LHCN-M2 (cell line): ENCODE measurements around the gene URM1. TPM values are rescaled to one million over a fixed set of nuclear protein-coding genes. Genes with fewer than 3 reads are reported as not detected.
"Not testable (repeated sequence)": the region's sequence is repeated elsewhere in the genome, so short reads cannot be mapped to it uniquely, and the experiment has no call there.

Experiments
- DNase-seq: peaks from one replicate; pipeline ENCODE4 v3.0.0-alpha.2; 2012; ENCODE audit warnings: low read depth
- total RNA-seq: library from RNA; depleted of rRNA; stranded (reverse); fragments of >200 nt; gene quantifications from 2 replicates; pipeline ENCODE4 v1.2.3, GENCODE V29; 2014

Gene URM1
- total RNA-seq, 1 experiment from 2014 or later: 46.4 TPM

GRCh38 chr9:128408963-128409431 is 37.8 kb downstream of the URM1 start:
- DNase-seq: no peak

DNA sequence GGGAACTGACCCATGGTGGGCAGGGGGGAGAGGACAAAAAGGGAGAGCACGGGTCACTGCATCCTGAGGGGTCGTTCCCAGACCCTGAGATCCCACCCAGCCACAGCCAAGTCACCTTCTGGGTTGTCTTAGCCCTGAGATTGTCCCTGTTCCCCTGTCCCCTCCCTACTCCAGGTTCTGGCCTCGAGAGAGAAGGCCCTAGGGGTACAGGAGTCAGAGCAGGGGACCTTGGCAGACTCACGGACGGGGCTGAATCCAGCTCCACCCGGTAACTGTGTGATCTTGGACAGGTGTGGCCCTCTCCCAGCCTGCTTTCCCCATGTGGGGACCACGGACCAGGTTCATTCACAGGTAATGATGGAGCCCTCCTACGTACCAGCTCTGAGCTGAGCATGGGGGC is 38.3 kb downstream of the URM1 start:
- no peak for DNase-seq

- DNase-seq: peak; percentile 34
Measured at GRCh38 chr9:128409978-128410377, 38.8 kb downstream of the URM1 start.

DNA sequence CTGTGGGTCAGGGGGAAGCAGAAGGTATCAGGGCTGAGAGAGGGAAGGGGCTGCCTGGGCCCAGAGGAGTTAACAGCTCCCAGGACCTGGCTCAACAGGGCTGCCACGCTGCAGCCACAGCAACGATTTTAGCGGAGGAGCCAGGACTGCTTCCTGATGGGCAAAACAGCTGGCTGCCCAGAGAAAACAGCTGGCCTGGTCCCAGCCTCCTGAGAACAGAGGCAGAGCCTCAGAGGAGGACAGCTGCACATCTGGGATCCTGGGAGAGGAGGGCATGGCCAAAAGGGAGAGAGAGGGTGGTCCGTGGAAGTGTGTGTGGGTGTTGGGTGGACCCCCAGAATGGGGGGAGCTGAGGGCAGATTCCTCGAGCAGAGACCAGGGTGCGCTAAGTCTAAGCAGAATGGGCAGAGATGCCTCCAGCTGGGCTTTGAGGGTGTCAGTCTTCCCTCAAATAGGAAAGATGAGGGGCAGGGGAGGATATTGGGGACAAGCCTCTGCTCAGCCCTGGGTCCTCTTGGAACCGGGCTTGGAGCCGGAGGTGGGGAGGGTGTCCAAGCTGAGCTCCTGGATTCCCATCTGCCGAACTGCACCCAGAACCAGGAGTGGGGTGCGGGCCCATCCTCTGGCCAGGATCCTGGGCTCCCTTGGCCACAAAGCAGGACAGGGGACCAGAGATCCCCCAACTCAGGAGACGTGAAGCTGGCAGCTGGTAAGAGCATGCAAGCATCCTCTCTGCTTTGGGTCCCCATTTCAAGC is 40.4 kb downstream of the URM1 start:
- peak; percentile 32 for DNase-seq

GRCh38 chr9:128412120-128412790 is 41.1 kb downstream of the URM1 start:
- DNase-seq: peak; percentile 32

DNA sequence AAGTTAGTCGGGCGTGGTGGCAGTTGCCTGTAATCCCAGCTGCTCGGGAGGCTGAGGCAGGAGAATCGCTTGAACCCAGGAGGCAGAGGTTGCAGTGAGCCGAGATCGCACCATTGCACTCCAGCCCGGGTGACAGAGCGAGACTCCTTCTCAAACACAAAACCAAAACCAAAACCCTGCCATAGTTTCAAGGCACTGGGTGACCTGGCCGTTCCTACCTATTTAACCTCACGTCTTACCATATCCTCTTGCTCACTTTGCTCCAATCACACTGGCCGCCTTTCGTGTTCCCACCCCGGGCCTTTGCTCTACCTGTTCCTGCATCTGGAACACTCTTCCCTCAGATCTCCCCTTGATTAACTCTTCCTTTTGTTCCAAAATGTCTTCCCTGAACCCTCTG is 42.6 kb downstream of the URM1 start:
- not testable (repeated sequence) for DNase-seq

GRCh38 chr9:128414461-128414860 is 43.3 kb downstream of the URM1 start:
- no peak for DNase-seq

DNA sequence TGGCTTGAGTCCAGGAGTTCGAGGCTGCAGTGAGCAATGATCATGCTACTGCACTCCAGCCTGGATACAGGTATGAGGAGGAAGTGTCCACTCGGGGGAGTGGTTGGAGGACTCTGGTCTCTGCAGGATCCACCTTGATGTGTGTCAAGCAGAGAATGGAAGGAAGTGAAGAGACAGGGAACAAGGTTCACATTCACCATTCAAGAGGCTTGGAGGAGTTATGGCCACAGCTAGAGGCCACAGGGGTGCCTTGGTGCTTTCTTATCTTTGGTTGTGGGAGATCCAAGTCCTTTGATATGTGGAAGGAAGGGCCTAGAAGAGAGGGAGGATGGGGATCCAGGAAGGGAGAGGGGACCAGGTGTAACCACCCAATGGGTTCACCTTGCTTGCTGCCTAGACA is 44.1 kb downstream of the URM1 start:
- no peak for DNase-seq

DNA sequence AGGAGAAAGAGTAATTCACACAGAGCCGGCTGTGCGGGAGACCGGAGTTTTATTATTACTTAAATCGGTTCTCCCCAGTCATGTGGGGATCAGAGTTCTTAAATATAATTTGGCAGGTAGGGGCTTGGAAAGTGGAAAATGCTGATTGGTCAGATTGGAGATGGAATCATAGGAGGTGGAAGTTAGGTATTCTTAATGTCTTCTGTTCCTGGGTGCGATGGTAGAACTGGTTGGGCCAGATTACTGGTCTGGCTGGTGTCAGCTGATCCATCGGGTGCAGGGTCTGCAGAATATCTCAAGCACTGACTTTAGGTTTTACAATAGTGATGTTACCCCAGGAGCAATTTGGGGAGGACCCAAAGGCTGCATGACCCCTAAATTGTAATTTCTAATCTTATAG is 44.8 kb downstream of the URM1 start:
- no peak for DNase-seq

DNA sequence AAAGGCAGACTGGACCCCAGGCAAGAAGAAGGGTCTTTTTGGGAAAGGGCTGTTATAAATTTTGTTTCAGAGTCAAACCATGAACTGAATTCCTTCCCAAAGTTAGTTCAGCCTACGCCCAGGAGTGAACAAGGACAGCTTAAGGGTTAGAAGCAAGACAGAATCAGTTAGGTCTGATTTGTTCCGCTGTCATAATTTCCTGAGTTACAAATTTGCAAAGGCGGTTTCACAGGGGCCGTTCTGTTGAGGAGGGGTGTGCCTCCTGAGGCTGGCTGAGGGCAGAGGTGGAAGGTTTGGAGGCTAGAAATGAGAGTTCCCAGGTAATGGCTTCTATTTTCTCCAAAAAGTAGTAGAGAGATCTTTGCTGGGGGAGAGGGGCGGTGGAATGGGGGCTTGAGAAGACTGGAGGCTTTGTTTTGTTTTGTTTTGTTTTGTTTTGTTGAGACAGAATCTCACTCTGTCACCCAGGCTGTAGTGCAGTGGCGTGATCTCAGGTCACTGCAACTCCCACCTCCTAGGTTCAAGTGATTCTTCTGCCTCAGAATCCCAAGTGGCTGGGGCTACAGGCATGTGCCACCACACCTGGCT is 45.4 kb downstream of the URM1 start:
- DNase-seq: no peak

GRCh38 chr9:128419061-128419925 is 48.1 kb downstream of the URM1 start:
- peak; percentile 35 for DNase-seq

DNA sequence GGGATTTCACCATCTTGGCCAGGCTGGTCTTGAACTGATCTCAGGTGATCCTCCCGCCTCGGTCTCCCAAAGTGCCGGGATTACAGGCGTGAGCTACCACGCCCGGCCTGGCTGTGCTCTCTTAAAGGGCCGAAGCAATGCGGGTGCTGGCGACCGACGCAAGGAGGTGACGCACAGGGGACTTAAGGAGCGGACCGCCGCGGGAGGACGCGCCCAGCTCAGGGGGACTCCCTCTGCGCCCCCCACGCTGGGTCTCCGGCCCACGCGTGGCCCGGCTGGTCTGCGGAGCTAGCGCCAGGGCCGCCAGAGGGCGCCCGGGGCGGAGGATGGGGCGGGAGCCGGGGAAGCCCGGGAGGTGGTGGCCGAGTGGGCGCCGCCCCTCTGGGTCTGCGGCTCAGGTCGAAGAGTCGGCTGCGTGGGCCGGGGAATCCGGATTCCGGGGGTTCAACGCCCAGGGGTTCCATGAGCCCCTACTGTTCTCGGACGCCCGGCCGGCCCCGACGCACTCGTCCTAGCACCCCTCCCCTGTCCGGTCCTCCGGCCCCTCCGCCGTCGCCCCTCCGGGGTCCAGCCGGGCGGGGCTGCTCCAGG is 49.0 kb downstream of the URM1 start:
- DNase-seq: peak; percentile 58

DNA sequence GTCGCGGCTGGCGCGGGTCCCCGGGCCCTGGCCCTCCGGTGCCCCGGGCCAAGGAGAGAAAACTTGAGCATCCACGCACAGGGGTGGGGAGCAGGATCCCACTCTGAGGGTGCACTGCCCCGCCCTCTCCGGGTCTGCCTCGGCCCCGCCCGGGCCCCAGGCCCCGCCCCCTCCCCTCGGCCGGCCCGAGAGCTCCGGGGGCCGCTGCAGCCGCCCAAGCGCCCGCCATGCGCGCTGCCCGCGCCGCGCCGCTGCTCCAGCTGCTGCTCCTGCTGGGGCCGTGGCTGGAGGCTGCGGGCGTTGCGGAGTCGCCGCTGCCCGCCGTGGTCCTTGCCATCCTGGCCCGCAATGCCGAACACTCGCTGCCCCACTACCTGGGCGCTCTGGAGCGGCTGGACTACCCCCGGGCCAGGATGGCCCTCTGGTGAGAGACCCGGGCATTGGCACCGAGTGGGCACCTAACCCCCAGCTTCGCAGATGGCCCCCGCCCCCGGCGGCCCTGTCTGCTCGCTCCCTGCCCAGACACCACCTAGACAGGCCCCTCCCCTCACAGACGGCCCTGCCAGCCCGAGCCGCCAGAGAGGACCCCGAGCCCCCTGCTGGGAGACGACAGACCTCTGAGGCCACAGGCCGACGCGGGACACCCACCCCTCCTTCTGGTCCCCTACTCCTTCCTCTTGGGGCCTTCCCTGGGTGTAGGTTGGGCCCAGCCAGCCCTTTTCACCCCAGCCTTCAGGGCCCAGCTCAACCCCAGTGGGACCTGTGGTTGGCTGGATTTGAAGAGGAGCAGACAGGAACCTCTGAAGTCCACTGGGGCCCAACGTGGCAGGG is 49.7 kb downstream of the URM1 start, which contains the start of gene CERCAM:
CERCAM (plus strand) TSS at position 207 of the 831 bp plus-strand sequence; CDS start at position 228, 21 bp downstream.
- DNase-seq: peak; percentile 46

GRCh38 chr9:128421482-128421996 is 50.4 kb downstream of the URM1 start:
- DNase-seq: peak; percentile 32

- DNase-seq: not testable (repeated sequence)
Measured at GRCh38 chr9:128422022-128422782, 51.0 kb downstream of the URM1 start.

DNA sequence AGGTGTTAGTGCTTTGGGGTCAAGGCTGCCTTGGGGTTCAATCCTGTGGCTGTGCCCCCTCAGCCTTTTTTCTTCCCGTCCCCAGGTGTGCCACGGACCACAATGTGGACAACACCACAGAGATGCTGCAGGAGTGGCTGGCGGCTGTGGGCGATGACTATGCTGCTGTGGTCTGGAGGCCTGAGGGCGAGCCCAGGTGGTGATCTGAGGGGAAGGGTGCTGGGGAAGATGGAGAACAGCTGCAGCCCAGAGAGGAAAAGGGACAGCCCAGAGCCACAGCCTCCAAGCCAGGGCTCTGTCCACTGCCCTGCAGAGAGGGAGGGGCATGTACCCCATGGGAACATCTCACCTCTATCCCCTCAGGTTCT is 51.6 kb downstream of the URM1 start:
- DNase-seq: peak; percentile 9

DNA sequence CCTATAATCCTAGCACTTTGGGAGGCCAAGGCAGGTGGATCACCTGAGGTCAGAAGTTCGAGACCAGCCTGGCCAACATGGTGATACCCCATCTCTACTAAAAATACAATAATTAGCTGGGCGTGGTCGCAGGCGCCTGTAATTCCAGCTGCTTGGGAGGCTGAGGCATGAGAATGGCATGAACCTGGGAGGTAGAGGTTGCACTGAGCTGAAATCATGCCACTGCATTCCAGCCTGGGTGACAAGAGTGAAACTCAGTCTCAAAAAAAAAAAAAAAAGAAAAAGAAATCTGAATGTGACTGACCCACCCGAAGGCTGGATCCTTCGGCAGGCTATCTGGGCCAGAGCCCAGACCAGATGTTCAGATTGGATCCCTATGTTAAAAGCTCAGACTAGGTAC is 52.2 kb downstream of the URM1 start:
- DNase-seq: not testable (repeated sequence)

DNA sequence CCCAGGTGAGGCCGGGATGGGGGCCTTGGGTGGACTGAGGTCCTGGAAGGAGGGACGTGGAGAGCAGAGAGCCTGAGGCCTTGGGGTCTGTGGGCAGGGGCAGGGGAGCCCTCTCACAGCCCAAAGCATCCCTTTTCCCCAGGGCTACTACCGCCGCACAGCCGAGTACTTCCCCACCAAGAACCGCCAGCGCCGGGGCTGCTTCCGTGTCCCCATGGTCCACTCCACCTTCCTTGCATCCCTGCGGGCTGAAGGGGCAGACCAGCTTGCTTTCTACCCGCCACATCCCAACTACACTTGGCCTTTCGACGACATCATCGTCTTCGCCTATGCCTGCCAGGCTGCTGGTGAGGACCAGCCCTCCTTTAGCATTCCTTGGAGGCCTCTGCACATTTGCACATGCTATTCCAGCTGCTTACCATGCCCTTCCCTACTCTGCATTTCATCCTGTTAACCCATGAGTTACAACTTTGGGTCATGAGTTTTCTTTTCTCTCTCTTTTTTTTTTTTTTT is 53.1 kb downstream of the URM1 start:
- DNase-seq: no peak
